Rectal smooth muscle tissue (tissue), 1 donor: Measurements from ENCODE around the gene RSBN1L.

Source experiments
- H3K27ac ChIP-seq: one replicate; pipeline ENCODE4 v1.7.0; 2013; ENCODE audit warnings: low read depth, low read length, inconsistent platforms
- H3K27me3 ChIP-seq: one replicate; pipeline ENCODE4 v1.7.0; 2013; ENCODE audit warnings: low read length; ENCODE audit not compliant: control insufficient read depth, insufficient read depth
- H3K36me3 ChIP-seq: one replicate; pipeline ENCODE4 v1.7.0; 2013; ENCODE audit warnings: low read length; ENCODE audit not compliant: control insufficient read depth, insufficient read depth
- H3K4me1 ChIP-seq: one replicate; pipeline ENCODE4 v1.7.0; 2013; ENCODE audit warnings: low read length; ENCODE audit not compliant: control insufficient read depth, insufficient read depth
- H3K4me3 ChIP-seq: one replicate; pipeline ENCODE4 v1.7.0; 2013; ENCODE audit warnings: low read length
- H3K9ac ChIP-seq: one replicate; pipeline ENCODE4 v1.7.0; 2013; ENCODE audit warnings: low read length

Gene RSBN1L

GRCh38 chr7:77806425-77806824, 110.2 kb downstream of the RSBN1L start:
- Histone ChIP-seq H3K27ac (no peak overlapping the region), H3K9ac (no peak overlapping the region), H3K36me3 (no peaks in the 10 kb centered on the region), H3K4me1 (no peaks in the 10 kb centered on the region), H3K4me3 (no peak overlapping the region), H3K27me3 (no peaks in the 10 kb centered on the region)

GRCh38 chr7:77808517-77808916, 112.3 kb downstream of the RSBN1L start:
- Histone ChIP-seq H3K36me3 (no peaks in the 10 kb centered on the region), H3K9ac (no peak overlapping the region), H3K4me3 (no peak overlapping the region), H3K27me3 (no peaks in the 10 kb centered on the region), H3K4me1 (no peaks in the 10 kb centered on the region), H3K27ac (no peak overlapping the region)

GRCh38 chr7:77811516-77812289, 115.4 kb downstream of the RSBN1L start:
- H3K9ac ChIP-seq, result no peak overlapping the region
- no peaks in the 10 kb centered on the region for H3K36me3 ChIP-seq
- H3K4me3 ChIP-seq, result no peak overlapping the region
- no peak overlapping the region for H3K27ac ChIP-seq
- H3K27me3 ChIP-seq, result no peaks in the 10 kb centered on the region
- no peaks in the 10 kb centered on the region for H3K4me1 ChIP-seq

- Histone ChIP-seq H3K27me3 (no peaks in the 10 kb centered on the region), H3K9ac (no peak overlapping the region), H3K36me3 (no peaks in the 10 kb centered on the region), H3K4me3 (no peak overlapping the region), H3K4me1 (no peaks in the 10 kb centered on the region), H3K27ac (no peak overlapping the region)
Measured at GRCh38 chr7:77812290-77812685, 116.0 kb downstream of the RSBN1L start.

- H3K27ac ChIP-seq, result no peak overlapping the region
- H3K9ac ChIP-seq, result no peak overlapping the region
- no peaks in the 10 kb centered on the region for H3K27me3 ChIP-seq
- no peak overlapping the region for H3K4me3 ChIP-seq
- H3K4me1 ChIP-seq, result no peaks in the 10 kb centered on the region
- no peaks in the 10 kb centered on the region for H3K36me3 ChIP-seq
Measured at GRCh38 chr7:77813180-77813579, 116.9 kb downstream of the RSBN1L start.

GRCh38 chr7:77819021-77819420, 122.8 kb downstream of the RSBN1L start:
- H3K4me1 ChIP-seq, result no peaks in the 10 kb centered on the region
- H3K9ac ChIP-seq, result no peak overlapping the region
- no peaks in the 10 kb centered on the region for H3K27me3 ChIP-seq
- no peak overlapping the region for H3K4me3 ChIP-seq
- H3K27ac ChIP-seq, result no peak overlapping the region
- no peaks in the 10 kb centered on the region for H3K36me3 ChIP-seq

- Histone ChIP-seq H3K9ac (no peak overlapping the region), H3K27ac (no peak overlapping the region), H3K4me1 (no peaks in the 10 kb centered on the region), H3K36me3 (no peaks in the 10 kb centered on the region), H3K27me3 (no peaks in the 10 kb centered on the region), H3K4me3 (no peak overlapping the region)
Measured at GRCh38 chr7:77820967-77821366, 124.7 kb downstream of the RSBN1L start.

- no peaks in the 10 kb centered on the region for H3K4me1 ChIP-seq
- no peaks in the 10 kb centered on the region for H3K36me3 ChIP-seq
- no peak overlapping the region for H3K27ac ChIP-seq
- no peak overlapping the region for H3K9ac ChIP-seq
- no peak overlapping the region for H3K4me3 ChIP-seq
- H3K27me3 ChIP-seq, result no peaks in the 10 kb centered on the region
Measured at GRCh38 chr7:77822269-77822668, 126.0 kb downstream of the RSBN1L start.

GRCh38 chr7:77823787-77824186, 127.5 kb downstream of the RSBN1L start:
- Histone ChIP-seq H3K9ac (no peak overlapping the region), H3K36me3 (no peaks in the 10 kb centered on the region), H3K4me3 (no peak overlapping the region), H3K4me1 (no peaks in the 10 kb centered on the region), H3K27ac (no peak overlapping the region), H3K27me3 (no peaks in the 10 kb centered on the region)

- Histone ChIP-seq H3K4me3 (no peak overlapping the region), H3K9ac (no peak overlapping the region), H3K27me3 (no peaks in the 10 kb centered on the region), H3K36me3 (no peaks in the 10 kb centered on the region), H3K4me1 (no peaks in the 10 kb centered on the region), H3K27ac (no peak overlapping the region)
Measured at GRCh38 chr7:77824636-77825035, 128.4 kb downstream of the RSBN1L start.

- Histone ChIP-seq H3K27ac (no peak overlapping the region), H3K27me3 (no peaks in the 10 kb centered on the region), H3K36me3 (no peaks in the 10 kb centered on the region), H3K9ac (no peak overlapping the region), H3K4me3 (no peak overlapping the region), H3K4me1 (no peaks in the 10 kb centered on the region)
Measured at GRCh38 chr7:77825131-77825530, 128.9 kb downstream of the RSBN1L start.

GRCh38 chr7:77826300-77826699, 130.0 kb downstream of the RSBN1L start:
- Histone ChIP-seq H3K36me3 (no peaks in the 10 kb centered on the region), H3K9ac (no peak overlapping the region), H3K27me3 (no peaks in the 10 kb centered on the region), H3K27ac (no peak overlapping the region), H3K4me3 (no peak overlapping the region), H3K4me1 (no peaks in the 10 kb centered on the region)

GRCh38 chr7:77827999-77828398, 131.7 kb downstream of the RSBN1L start:
- Histone ChIP-seq H3K4me3 (no peak overlapping the region), H3K27ac (no peak overlapping the region), H3K9ac (no peak overlapping the region), H3K27me3 (no peaks in the 10 kb centered on the region), H3K36me3 (no peaks in the 10 kb centered on the region), H3K4me1 (no peaks in the 10 kb centered on the region)
